GM18499 (cell line): ENCODE data around the gene IRF6.

Experiments
- ATAC-seq: cut with Tn5 transposase; IDR thresholded peaks from one replicate; pipeline ENCODE4 v1.9.1; 2021; ENCODE audit warnings: moderate number of reproducible peaks; ENCODE audit not compliant: insufficient read depth, unreplicated experiment

IRF6 gene

DNA sequence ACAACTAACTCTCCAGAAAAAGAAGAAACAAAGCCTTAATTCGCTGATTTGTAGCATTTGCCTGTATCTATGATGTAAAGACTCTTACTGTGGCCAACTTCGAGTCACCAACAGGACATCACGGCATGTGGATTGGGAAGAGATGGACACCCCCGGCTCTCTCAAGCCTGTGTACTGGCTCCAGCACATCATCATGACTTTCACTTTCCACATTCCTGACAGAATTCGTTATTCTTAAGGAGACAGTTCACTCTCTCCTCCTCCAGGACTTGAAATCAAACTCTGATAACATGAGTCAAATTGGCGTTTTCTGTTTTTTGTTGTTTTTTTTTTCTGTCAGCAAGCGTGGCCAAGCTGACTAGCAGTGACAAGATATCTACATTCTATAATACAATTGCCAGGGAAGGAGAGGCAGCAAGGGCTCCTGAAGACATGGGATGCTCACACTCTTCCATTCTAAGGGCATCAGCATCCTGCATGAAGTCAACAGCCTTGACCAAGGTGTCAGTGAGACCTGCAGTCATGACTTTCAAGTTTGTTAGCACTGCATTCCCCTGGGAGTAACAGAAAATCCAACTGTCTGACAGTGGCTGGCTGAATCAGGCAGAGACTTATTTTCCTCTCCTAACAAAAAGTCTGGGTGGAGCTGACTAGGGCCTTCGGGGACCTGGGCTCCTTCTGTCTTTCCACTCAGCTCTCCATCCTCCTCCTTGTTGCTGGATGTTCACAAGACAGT, 63.4 kb downstream of the IRF6 start:
- no peak for ATAC-seq

DNA sequence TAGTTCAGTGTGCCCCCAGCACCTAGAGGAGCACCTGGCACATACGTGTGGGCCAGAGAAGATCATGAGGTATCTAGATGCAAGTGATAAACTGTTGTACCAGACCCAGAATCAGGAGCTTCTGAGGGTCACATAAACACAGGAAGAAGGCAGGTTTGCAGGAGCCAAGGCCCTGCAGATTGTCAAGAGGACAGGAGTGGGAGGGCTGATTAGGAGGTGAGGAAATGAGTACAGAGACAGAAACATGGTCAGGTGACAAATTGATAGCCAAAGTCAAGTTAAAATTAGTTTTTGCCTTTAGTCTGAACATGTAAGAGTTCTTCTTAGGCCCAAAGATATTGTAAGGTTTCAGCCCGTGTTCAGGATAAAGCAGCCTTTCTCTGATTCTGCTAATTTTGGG, 64.1 kb downstream of the IRF6 start:
- ATAC-seq = no peak

DNA sequence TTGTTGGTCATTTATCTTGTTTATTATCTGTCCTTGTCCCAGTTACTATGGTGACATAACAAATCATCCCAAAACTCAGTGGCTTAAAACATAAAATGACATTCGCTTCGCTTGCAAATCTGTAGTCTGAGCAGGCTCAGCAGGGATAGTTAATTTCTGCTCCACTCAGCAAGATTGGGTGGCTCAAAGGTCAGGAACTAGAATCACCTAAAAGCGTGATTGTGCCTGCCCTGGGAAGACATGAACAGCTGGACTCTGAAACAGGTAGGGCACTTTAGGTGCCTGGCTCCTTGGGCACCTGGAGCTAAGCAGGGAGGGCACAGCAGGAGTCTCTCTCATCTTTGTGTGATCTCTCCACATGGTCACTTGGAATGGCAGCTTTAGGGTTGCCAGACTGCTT, 64.7 kb downstream of the IRF6 start:
- no peak for ATAC-seq

DNA sequence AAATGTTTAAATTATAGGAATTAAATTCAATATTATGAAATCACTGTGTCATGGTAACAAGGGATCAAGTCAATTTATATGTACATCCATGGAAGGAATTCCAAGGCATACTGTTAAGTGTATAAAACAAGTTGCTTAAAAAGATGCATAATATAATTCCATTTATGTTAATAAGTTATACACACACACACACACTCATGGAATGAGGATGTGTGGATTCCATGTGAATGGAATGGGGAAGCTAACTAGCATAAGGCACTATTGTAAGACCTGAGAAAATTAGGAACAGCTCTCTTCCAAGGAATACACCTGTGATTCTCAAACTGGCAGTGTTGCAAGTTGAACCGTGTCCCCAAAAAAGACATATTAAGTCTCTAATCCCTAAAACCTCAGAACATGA, 67.7 kb downstream of the IRF6 start:
- no peak for ATAC-seq

DNA sequence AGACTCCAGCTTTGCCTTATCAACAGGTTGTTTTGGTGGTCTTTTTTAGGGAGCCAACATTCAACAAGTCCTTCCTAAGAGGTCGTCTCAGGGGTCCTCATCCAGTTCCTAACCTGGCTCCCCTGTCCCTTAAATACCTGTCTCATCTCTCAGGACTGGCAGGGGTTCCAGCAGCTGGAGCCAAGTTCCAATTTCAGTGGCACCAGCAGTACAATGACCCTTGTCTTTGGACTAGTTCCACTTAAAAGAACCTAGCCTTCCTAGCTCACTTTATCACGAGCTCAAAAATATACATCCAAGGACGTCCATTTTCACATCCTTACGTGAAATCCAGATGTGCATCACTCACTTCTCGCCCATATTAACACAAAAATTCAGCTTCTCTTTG, 68.8 kb downstream of the IRF6 start:
- no peak for ATAC-seq

DNA sequence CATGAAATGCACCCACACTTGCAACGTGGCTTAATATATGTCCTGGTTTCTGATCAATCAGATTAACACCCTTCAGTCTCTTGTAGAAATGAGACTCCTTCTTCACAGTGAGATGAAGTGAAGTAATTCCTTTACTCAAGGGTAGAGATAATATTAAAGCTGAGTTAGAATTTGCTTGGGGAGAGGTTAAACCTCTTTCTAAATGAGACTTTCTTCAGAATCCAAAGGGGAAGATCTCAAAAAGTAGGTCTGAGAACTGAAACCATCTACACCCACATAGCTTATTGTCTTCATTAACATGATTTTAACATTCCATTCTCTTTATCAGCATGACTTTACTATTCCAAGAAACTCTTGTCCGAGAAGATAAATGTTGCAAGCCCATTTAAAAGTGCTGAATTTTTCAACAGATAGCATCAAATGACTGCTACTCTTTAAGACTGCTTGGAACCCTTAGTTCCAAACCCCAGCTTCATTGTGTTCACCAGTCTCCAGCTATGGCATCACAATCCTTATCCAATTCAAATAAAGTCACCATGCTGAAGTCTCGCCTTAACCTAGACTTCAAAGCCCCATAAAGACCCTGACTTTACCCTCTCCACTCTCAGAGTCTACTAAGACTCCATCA, 69.3 kb downstream of the IRF6 start:
- ATAC-seq = no peak
